NCI-H2227 (cell line): Measurements from ENCODE around the gene TRIM38.
A peak's percentile ranks its signal among the peaks of the same experiment; 100 is the strongest.
"Not testable (repeated sequence)": the region's sequence is repeated elsewhere in the genome, so short reads cannot be mapped to it uniquely, and the experiment has no call there.

Source experiments
- DNase-seq: peaks from one replicate; lab custom pipeline; 2025; ENCODE audit not compliant: unreplicated experiment; lab: John Stamatoyannopoulos, UW

TRIM38 gene

GRCh38 chr6:26006086-26006939 is 43.7 kb downstream of the TRIM38 start:
- DNase-seq, result peak; percentile 13

GRCh38 chr6:26006940-26007305 is 44.3 kb downstream of the TRIM38 start:
- DNase-seq, result not testable (repeated sequence)

- no peak for DNase-seq
Measured at GRCh38 chr6:26008470-26008869, 45.9 kb downstream of the TRIM38 start.

GRCh38 chr6:26009817-26010216 is 47.2 kb downstream of the TRIM38 start:
- no peak for DNase-seq

- no peak for DNase-seq
Measured at GRCh38 chr6:26012061-26012460, 49.5 kb downstream of the TRIM38 start.

GRCh38 chr6:26014386-26014785 is 51.8 kb downstream of the TRIM38 start:
- not testable (repeated sequence) for DNase-seq

GRCh38 chr6:26016245-26016962 is 53.8 kb downstream of the TRIM38 start:
- no peak for DNase-seq

GRCh38 chr6:26016963-26017631 is 54.5 kb downstream of the TRIM38 start:
- DNase-seq, result no peak

- DNase-seq, result no peak
Measured at GRCh38 chr6:26017632-26017966, 55.0 kb downstream of the TRIM38 start.

GRCh38 chr6:26019261-26019830 is 56.7 kb downstream of the TRIM38 start:
- no peak for DNase-seq

GRCh38 chr6:26019967-26020328 is 57.3 kb downstream of the TRIM38 start:
- no peak for DNase-seq

- peak; percentile 95 for DNase-seq
Measured at GRCh38 chr6:26020329-26021000, 57.9 kb downstream of the TRIM38 start.

- peak; percentile 88 for DNase-seq
Measured at GRCh38 chr6:26021001-26021349, 58.4 kb downstream of the TRIM38 start.

- DNase-seq, result peak; percentile 98
Measured at GRCh38 chr6:26021350-26022131, 58.9 kb downstream of the TRIM38 start.

GRCh38 chr6:26022132-26022472 is 59.5 kb downstream of the TRIM38 start:
- DNase-seq, result peak; percentile 89

- DNase-seq, result no peak
Measured at GRCh38 chr6:26022737-26023136, 60.1 kb downstream of the TRIM38 start.

- DNase-seq, result no peak
Measured at GRCh38 chr6:26024651-26025046, 62.0 kb downstream of the TRIM38 start.

- DNase-seq, result no peak
Measured at GRCh38 chr6:26025047-26025893, 62.7 kb downstream of the TRIM38 start.
